HepG2 (cell line): ENCODE measurements around the gene SYNGR1. TPM values are rescaled to one million over a fixed set of nuclear protein-coding genes. Genes with fewer than 3 reads are reported as not detected.
A peak's percentile ranks its signal among the peaks of the same experiment; 100 is the strongest.

ENCODE experiments used
- ARHGAP35 ChIP-seq: sonication (generic); formaldehyde crosslinking; IDR thresholded peaks from 2 replicates; pipeline ENCODE4 v1.9.0; 2022; ENCODE audit warnings: mild to moderate bottlenecking, inconsistent platforms, moderate library complexity, missing genetic modification reagents, borderline replicate concordance
- CAMTA2 ChIP-seq: sonication (generic); formaldehyde crosslinking; IDR thresholded peaks from 2 replicates; pipeline ENCODE4 v1.4.0; 2020; ENCODE audit warnings: mild to moderate bottlenecking, missing genetic modification reagents, borderline replicate concordance
- CHD2 ChIP-seq: IDR thresholded peaks from 2 replicates; pipeline ENCODE4 v1.6.1; 2011; ENCODE audit warnings: low read depth, low read length, improper control_type of control experiment
- KDM5B ChIP-seq: sonication (generic); formaldehyde crosslinking; IDR thresholded peaks from 2 replicates; pipeline ENCODE4 v1.4.0; 2020; ENCODE audit warnings: missing genetic modification reagents, mild to moderate bottlenecking, borderline replicate concordance
- PPARG ChIP-seq: conservative IDR thresholded peaks from 2 replicates; pipeline ENCODE4 v1.6.1; 2016; ENCODE audit warnings: missing biosample characterization, missing genetic modification reagents
- RNF2 ChIP-seq: fragments of 450-650 bp; conservative IDR thresholded peaks from 2 replicates; pipeline ENCODE4 v1.6.1; 2016; ENCODE audit warnings: low read depth
- SALL1 ChIP-seq: sonication (generic); formaldehyde crosslinking; IDR thresholded peaks from 2 replicates; pipeline ENCODE4 v1.8.0; 2022; ENCODE audit warnings: mild to moderate bottlenecking, missing genetic modification reagents
- SMAD1 ChIP-seq: sonication (generic); formaldehyde crosslinking; IDR thresholded peaks from 2 replicates; pipeline ENCODE4 v1.4.0; 2020; ENCODE audit warnings: missing genetic modification reagents, low read depth, mild to moderate bottlenecking, borderline replicate concordance
- SMC3 ChIP-seq: IDR thresholded peaks from 2 replicates; pipeline ENCODE4 v1.6.1; 2011; ENCODE audit warnings: low read length, improper control_type of control experiment
- SP2 ChIP-seq: sonication (generic); formaldehyde crosslinking; IDR thresholded peaks from 2 replicates; pipeline ENCODE4 v1.5.1; 2020; ENCODE audit warnings: mild to moderate bottlenecking, missing genetic modification reagents
- TRIM24 ChIP-seq: sonication (generic); formaldehyde crosslinking; IDR thresholded peaks from 2 replicates; pipeline ENCODE4 v1.8.0; 2022; ENCODE audit warnings: mild to moderate bottlenecking, missing genetic modification reagents
- ZFP90 ChIP-seq: sonication (generic); formaldehyde crosslinking; IDR thresholded peaks from 2 replicates; pipeline ENCODE4 v1.8.0; 2022; ENCODE audit warnings: missing genetic modification reagents, mild to moderate bottlenecking, inconsistent platforms, borderline replicate concordance
- ZNF17 ChIP-seq: sonication (generic); formaldehyde crosslinking; IDR thresholded peaks from 2 replicates; pipeline ENCODE4 v1.5.0; 2020; ENCODE audit warnings: mild to moderate bottlenecking, missing genetic modification reagents
- ZNF317 ChIP-seq: sonication (generic); formaldehyde crosslinking; IDR thresholded peaks from 2 replicates; pipeline ENCODE4 v1.5.0; 2020; ENCODE audit warnings: mild to moderate bottlenecking, missing genetic modification reagents
- ZNF710 ChIP-seq: sonication (generic); formaldehyde crosslinking; IDR thresholded peaks from 2 replicates; pipeline ENCODE4 v1.5.0; 2020; ENCODE audit warnings: mild to moderate bottlenecking, missing genetic modification reagents, borderline replicate concordance
- ZNF747 ChIP-seq: sonication (generic); formaldehyde crosslinking; IDR thresholded peaks from 2 replicates; pipeline ENCODE4 v1.8.1; 2023; ENCODE audit warnings: missing genetic modification reagents, mild to moderate bottlenecking, borderline replicate concordance
- ZNF766 ChIP-seq: sonication (generic); formaldehyde crosslinking; IDR thresholded peaks from 2 replicates; pipeline ENCODE4 v1.5.0; 2020; ENCODE audit warnings: missing genetic modification reagents, borderline replicate concordance
- polyA plus RNA-seq, 8 experiments: library from polyadenylated mRNA; depleted of rRNA in 3 of 8; stranded (reverse) in 7 of 8; unstranded in 1 of 8; fragments of >200 nt; fragmentation: Illumina TruSeq in 4 of 8; extraction: Trizol in 4 of 8; gene quantifications; 2 replicates each; pipeline versions ENCODE4 v1.2.1 to v1.2.3, GENCODE V29; 2011 to 2016; ENCODE audit warnings: low read depth in 4 of 8, missing spikeins in 1 of 8, mixed read lengths in 1 of 8; ENCODE audit not compliant: insufficient read depth in 1 of 8
- total RNA-seq, 5 experiments: library from RNA; depleted of rRNA; stranded (reverse); fragments of >200 nt; fragmentation: Illumina TruSeq; extraction: Trizol; gene quantifications; 2 replicates each; pipeline ENCODE4 v1.2.3, GENCODE V29; 2016; ENCODE audit warnings: low read depth in 1 of 5
- TF ChIP-seq, protein P1 (sequence below): sonication (generic); formaldehyde crosslinking; IDR thresholded peaks from 2 replicates; pipeline ENCODE4 v1.4.0; 2020; ENCODE audit warnings: missing genetic modification reagents, borderline replicate concordance
- TF ChIP-seq, protein P2 (sequence below), 2 experiments: IDR thresholded peaks; 2 replicates each; pipeline ENCODE4 v1.6.1; 2011 to 2012; ENCODE audit warnings: low read length in 2 of 2, borderline replicate concordance in 1 of 2, low read depth in 1 of 2, mild to moderate bottlenecking in 1 of 2, moderate library complexity in 1 of 2

Gene SYNGR1
- total and polyA plus RNA-seq, 2 of the 13 experiments (the other 11 are each of a cell fraction or from before 2014, with no cell fraction given) = 0.27 to 2.7 TPM

DNA sequence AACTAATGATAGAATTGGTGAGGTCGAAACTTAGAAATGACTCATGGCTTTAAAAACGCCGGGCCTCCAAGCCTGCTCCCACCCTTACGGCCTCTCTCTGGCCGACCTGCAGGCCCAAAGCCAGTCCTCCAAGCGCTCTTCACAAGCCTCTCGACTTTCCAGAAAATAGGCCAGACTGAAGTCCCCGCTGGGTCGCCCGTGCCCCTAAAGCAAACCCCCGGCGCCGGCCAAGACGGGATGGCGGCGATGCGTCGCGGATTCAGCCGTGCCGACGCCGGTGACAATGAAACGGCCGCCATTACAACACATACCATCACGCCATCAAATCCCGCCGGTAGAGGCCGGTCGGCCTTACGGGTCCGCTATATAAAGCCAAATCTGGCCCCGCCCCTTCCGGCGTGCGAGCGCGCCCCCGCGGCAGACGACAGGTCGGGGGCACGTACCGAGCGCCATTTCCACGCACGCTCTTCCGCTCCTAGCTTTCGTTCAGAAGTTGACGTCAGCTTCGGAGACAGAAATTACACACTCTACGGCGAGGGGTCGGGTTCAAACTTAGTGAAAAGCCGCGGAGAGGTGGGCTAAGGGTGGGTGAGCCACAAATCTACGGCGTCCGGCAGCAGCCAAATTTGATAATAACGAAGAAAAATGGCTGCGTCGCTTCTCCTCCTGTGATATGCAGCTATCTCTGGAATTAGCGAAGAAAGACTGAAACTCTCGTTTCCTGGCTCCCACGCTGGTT is 30.3 kb upstream of the SYNGR1 start, which contains the start of gene RPL3 (continued):
- TF ChIP-seq PPARG (CRISPR knock-in tag) (0 out of 2 replicates have a peak, but pooled peaks have one; percentile 12), RNF2 (no peak), SP2 (CRISPR knock-in tag) (peak; percentile 72), ZNF766 (CRISPR knock-in tag) (peak; percentile 76; the same call in 1 of the 2 replicates), SMAD1 (CRISPR knock-in tag) (0 out of 2 replicates have a peak, but pooled peaks have one; percentile 25), ARHGAP35 (CRISPR knock-in tag) (no peak; the same call in 1 of the 2 replicates), KDM5B (CRISPR knock-in tag) (0 out of 2 replicates have a peak, but pooled peaks have one; percentile 30), ZNF17 (CRISPR knock-in tag) (no peak), SALL1 (CRISPR knock-in tag) (peak; percentile 82), CHD2 (no peak), ZNF317 (CRISPR knock-in tag) (peak; percentile 84), ZNF747 (peak; percentile 96; the same call in 1 of the 2 replicates), CAMTA2 (peak; percentile 51; the same call in 1 of the 2 replicates), SMC3 (no peak), ZNF710 (peak; percentile 76; the same call in 1 of the 2 replicates), TRIM24 (CRISPR knock-in tag) (no peak), ZFP90 (peak; percentile 61; the same call in 1 of the 2 replicates)
- TF ChIP-seq, protein P1, sequence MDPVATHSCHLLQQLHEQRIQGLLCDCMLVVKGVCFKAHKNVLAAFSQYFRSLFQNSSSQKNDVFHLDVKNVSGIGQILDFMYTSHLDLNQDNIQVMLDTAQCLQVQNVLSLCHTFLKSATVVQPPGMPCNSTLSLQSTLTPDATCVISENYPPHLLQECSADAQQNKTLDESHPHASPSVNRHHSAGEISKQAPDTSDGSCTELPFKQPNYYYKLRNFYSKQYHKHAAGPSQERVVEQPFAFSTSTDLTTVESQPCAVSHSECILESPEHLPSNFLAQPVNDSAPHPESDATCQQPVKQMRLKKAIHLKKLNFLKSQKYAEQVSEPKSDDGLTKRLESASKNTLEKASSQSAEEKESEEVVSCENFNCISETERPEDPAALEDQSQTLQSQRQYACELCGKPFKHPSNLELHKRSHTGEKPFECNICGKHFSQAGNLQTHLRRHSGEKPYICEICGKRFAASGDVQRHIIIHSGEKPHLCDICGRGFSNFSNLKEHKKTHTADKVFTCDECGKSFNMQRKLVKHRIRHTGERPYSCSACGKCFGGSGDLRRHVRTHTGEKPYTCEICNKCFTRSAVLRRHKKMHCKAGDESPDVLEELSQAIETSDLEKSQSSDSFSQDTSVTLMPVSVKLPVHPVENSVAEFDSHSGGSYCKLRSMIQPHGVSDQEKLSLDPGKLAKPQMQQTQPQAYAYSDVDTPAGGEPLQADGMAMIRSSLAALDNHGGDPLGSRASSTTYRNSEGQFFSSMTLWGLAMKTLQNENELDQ = no peak
- TF ChIP-seq, protein P2, sequence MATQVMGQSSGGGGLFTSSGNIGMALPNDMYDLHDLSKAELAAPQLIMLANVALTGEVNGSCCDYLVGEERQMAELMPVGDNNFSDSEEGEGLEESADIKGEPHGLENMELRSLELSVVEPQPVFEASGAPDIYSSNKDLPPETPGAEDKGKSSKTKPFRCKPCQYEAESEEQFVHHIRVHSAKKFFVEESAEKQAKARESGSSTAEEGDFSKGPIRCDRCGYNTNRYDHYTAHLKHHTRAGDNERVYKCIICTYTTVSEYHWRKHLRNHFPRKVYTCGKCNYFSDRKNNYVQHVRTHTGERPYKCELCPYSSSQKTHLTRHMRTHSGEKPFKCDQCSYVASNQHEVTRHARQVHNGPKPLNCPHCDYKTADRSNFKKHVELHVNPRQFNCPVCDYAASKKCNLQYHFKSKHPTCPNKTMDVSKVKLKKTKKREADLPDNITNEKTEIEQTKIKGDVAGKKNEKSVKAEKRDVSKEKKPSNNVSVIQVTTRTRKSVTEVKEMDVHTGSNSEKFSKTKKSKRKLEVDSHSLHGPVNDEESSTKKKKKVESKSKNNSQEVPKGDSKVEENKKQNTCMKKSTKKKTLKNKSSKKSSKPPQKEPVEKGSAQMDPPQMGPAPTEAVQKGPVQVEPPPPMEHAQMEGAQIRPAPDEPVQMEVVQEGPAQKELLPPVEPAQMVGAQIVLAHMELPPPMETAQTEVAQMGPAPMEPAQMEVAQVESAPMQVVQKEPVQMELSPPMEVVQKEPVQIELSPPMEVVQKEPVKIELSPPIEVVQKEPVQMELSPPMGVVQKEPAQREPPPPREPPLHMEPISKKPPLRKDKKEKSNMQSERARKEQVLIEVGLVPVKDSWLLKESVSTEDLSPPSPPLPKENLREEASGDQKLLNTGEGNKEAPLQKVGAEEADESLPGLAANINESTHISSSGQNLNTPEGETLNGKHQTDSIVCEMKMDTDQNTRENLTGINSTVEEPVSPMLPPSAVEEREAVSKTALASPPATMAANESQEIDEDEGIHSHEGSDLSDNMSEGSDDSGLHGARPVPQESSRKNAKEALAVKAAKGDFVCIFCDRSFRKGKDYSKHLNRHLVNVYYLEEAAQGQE (IDR thresholded peaks at IDR 0.05; ENCODE audit: borderline replicate concordance in 1 of 2, low read depth in 1 of 2, low read length in 2 of 2) = peak in 1 of 2 experiments; percentile 76; a peak in 2 of 4 replicates
